Measurements from ENCODE around the gene MCUB. TPM values are rescaled to one million over a fixed set of nuclear protein-coding genes. Genes with fewer than 3 reads are reported as not detected.

The MCUB gene
- total RNA-seq, 1 experiment from 2014 or later, result 103 TPM

- peak; percentile 67 for DNase-seq (ENCODE audit: low read depth)
Measured at GRCh38 chr4:109729718-109730618, 169.9 kb downstream of the MCUB start, which contains the start of gene PLA2G12A. Gene PLA2G12A, minus strand, starts transcription at chr4:109730070. Its CDS starts 261 bp downstream, at chr4:109729809.

GRCh38 chr4:109730619-109731545, 170.8 kb downstream of the MCUB start:
- no peak for DNase-seq (ENCODE audit: low read depth)

GRCh38 chr4:109733728-109734127, 173.7 kb downstream of the MCUB start:
- DNase-seq (ENCODE audit: low read depth), result peak; percentile 12

GRCh38 chr4:109735566-109736365, 175.7 kb downstream of the MCUB start:
- DNase-seq (ENCODE audit: low read depth), result peak; percentile 13

Other genes starting within 250 kb of the MCUB start
- 12.9 and 18.6 TPM in 2 replicates for gene SEC24B, start 126.4 kb upstream of the MCUB start, total RNA-seq (2014; rRNA removed; shearing (Covaris generic))
- 28.6 and 54.1 TPM in 2 replicates for gene CASP6, start 143.2 kb downstream of the MCUB start, total RNA-seq (2014; rRNA removed; shearing (Covaris generic))
- gene PLA2G12A, start 169.8 kb downstream of the MCUB start, total RNA-seq (2014; rRNA removed; shearing (Covaris generic)), result 25.8 and 44.1 TPM in 2 replicates
- 38.1 and 55.0 TPM in 2 replicates for gene CFI, start 241.8 kb downstream of the MCUB start, total RNA-seq (2014; rRNA removed; shearing (Covaris generic))